HG03521 (cell line): ENCODE data around the gene ATP2A1.

Experiments
- ATAC-seq: cut with Tn5 transposase; IDR thresholded peaks from one replicate; pipeline ENCODE4 v1.9.1; 2021; ENCODE audit warnings: mild to moderate bottlenecking, moderate library complexity; ENCODE audit not compliant: unreplicated experiment

Gene ATP2A1

DNA sequence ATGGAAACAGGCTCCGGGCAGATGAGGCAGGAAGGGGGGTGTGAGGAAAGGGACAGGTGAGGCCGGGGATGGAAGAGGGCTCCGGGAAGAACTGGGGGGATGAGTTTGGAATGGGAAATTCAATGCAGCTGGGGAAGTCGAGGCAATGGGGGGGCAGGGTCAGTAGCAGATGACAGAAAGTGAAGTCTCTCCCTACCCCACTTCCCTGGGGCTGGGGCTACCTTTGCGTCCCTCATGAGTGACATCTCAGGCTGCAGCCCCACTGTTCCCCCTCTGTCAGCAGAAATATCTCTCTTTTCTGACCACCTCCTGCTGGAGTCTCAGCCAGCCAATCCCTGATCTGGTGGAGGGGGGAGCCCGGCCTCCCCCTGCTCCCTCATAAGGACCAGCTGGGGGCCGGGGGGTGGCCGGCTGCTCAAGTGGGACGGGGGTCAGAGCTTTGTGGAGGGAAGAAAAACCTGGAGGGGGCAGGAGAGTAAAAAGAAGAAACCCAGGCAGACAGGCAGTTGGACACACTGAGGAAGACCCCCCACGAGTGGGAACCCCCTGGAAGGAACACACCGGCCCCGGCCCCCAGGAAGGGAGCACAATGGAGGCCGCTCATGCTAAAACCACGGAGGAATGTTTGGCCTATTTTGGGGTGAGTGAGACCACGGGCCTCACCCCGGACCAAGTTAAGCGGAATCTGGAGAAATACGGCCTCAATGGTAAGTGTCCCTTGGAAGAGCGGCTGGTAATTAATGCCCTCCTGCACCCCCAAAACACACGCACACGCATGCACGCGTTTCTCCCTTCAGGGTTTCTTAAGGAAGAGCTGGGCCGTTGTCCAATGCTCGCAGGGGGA, at the start of gene ATP2A1:
TSS of gene ATP2A1 (plus strand) at position 406 of the 844 bp plus-strand sequence. CDS start at position 590, 184 bp downstream.
- ATAC-seq: no peak

GRCh38 chr16:28829747-28830146, 48.5 kb upstream of the ATP2A1 start:
- ATAC-seq: no peak

DNA sequence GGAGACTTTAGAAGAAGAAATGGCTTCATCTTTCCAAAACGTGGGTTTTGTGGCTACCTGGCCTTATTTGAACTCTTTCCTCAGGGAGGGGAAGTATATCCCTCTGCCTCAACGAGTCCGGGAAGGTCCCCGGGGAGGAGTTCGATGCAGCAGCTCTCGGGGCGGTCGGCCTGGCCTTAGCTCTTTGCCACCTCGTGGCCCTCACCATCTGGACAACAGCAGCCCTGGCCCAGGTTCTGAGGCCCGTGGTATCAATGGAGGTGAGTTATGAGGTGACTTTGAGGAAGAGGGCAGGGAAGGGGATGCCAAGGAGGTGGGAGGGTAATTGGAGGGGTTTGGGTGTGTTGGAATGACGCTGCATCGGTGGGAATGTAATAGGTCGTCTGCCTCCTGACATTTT, 47.8 kb upstream of the ATP2A1 start:
- no peak for ATAC-seq

- ATAC-seq: no peak
These were observed 43.9 kb upstream of the ATP2A1 start for GRCh38 chr16:28834349-28834748.

DNA sequence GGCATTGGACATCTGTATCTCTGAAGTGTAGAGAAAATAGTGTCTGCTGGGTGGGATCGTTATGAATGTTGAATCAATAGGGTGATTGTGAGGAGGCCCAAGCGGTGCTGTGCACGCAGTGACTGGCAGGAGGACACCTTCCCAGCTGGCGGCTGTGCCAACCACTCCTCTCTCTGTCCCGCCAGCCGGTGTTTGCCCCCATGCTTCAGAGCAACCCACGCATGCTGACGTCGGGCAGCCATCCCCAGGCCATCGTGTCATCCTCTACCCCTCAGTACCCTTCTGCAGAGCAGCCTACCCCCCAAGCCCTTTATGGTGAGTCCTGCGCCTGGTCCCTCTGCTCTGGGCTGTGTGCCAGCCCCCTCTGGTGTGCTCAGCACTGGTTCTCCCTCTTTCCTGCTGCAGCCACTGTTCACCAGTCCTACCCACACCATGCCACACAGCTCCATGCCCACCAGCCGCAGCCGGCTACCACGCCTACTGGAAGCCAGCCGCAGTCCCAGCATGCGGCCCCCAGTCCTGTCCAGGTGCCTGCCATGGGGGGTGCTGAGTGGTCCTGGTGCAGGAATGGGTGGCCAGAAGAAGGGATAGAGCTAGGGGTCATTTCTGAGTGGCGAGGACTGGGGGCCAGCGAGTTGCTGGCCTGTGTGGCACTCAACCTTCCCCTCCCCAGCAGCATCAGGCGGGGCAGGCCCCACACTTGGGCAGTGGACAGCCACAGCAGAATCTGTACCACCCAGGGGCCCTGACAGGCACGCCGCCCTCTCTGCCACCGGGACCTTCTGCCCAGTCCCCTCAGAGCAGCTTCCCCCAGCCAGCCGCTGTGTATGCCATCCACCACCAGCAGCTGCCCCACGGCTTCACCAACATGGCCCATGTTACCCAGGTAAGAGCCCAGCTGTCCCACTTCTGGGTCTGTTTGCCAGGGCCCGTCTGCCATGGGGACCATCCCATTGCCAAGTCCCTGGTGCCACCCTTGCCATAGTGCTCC, 43.1 kb upstream of the ATP2A1 start:
- no peak for ATAC-seq

- ATAC-seq: no peak
These were observed 42.2 kb upstream of the ATP2A1 start for GRCh38 chr16:28835864-28836760.

DNA sequence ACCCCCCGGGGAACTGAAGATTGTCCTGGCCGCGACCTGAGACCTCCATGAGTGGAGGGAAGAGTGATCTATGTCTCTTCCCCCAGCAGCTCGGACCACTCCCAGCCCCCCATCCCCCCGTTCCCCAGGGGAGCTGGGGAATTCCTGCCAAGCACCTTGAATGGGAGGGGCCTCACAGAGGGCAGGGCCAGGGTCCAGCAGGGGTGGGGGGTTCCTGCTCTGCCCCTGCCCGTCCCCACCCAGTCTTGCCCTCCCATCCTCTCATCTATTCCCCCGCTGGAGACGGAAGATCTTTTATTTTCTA, 41.6 kb upstream of the ATP2A1 start:
- ATAC-seq: no peak

DNA sequence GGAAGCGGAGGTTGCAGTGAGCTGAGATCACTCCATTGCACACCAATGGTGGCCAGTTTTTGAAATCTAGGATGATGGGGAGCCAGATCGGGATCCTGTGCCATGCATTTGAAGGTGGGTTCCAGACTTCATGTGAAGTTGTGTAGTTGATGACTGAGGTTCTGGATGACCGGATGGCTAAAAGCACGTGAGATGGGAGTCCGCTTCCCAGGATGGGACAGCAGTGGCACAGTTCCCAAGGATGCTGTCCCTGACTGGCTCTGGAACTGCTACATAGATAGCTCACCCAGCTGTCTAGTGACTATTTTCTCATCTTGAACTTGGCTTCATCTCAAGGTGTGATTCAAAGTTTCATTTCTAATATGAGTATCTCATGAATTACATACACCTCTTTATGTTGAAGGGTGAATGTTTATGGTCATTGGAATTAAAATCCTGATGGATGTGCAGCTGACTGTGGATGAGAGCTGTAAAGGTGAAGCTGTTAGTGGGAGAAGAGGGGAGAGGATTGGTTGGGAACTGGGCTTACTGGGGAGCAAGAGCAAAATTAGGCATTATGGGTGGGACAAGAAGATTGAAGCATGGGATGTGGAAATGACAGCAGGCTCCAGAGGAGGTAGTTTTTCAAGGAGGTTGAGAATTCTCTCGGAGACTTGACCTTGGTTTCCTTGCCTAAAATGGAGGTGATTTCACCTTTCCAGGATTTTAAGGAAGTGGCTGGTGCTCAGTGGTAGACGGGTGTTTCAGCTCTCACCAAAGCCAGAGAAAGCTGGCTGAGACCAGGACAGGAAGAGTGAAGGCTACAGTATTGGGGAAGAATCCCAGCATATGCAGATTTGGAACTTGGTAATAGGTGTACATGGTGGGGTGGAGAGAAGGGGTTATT, 40.4 kb upstream of the ATP2A1 start:
- ATAC-seq: no peak

DNA sequence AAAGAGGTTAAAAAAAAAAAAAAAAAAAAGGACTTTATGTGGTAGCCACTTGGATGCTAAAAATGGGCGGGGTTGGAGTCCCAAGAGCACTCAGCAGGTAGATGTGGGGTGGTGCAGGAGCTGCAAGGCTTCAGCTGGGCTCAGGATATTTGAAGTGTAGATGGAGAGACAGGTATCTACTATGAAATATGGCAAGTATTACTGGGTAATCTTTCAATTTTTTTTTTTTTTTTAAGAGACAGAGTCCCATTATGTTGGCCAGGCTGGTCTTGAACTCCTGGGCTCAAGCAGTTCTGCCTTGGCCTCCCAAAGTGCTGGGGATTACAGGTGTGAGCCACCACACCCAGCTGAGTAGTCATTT, 39.8 kb upstream of the ATP2A1 start:
- ATAC-seq: no peak

- ATAC-seq: no peak
These were observed 39.2 kb upstream of the ATP2A1 start for GRCh38 chr16:28839004-28839639.

- no peak for ATAC-seq
These were observed 38.4 kb upstream of the ATP2A1 start for GRCh38 chr16:28839899-28840298.

DNA sequence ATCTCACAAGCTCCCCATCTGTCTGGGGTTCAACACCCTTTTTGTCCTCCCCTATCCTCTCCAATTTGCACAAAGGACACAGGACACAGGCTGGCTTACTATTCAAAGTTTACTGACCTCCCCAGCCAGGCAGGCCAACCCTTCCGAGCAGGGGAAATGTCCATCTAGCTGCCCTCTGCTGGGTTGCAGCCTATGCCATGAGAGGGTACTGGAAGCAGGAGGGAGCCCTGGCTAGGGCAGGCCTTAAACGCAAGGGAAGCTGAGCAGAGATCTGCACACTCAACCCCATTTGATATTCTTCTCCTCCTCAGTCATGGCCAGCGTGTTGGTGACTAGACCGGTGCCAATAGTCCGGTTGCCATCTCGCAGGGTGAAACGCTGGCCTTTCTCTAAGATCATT, 35.6 kb upstream of the ATP2A1 start:
- ATAC-seq: no peak

GRCh38 chr16:28843766-28844165, 34.5 kb upstream of the ATP2A1 start:
- ATAC-seq: no peak

GRCh38 chr16:28844226-28844885, 33.9 kb upstream of the ATP2A1 start:
- no peak for ATAC-seq

- no peak for ATAC-seq
These were observed 33.0 kb upstream of the ATP2A1 start for GRCh38 chr16:28845293-28845692.

DNA sequence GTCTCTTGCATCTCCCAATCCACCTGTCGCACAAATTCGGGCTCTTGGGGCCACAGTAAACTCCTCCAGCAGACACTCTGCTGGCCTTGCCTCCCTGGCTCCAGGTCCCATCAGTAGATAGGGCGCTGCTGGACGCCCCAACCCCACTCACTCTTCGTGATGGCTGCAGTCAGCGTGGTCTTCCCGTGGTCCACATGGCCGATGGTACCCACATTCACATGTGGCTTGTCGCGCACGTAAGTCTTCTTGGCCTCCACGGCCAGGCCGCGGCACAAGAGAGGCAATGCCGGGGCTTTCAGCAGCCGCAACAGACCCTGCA, 32.6 kb upstream of the ATP2A1 start:
- peak; percentile 2 for ATAC-seq

DNA sequence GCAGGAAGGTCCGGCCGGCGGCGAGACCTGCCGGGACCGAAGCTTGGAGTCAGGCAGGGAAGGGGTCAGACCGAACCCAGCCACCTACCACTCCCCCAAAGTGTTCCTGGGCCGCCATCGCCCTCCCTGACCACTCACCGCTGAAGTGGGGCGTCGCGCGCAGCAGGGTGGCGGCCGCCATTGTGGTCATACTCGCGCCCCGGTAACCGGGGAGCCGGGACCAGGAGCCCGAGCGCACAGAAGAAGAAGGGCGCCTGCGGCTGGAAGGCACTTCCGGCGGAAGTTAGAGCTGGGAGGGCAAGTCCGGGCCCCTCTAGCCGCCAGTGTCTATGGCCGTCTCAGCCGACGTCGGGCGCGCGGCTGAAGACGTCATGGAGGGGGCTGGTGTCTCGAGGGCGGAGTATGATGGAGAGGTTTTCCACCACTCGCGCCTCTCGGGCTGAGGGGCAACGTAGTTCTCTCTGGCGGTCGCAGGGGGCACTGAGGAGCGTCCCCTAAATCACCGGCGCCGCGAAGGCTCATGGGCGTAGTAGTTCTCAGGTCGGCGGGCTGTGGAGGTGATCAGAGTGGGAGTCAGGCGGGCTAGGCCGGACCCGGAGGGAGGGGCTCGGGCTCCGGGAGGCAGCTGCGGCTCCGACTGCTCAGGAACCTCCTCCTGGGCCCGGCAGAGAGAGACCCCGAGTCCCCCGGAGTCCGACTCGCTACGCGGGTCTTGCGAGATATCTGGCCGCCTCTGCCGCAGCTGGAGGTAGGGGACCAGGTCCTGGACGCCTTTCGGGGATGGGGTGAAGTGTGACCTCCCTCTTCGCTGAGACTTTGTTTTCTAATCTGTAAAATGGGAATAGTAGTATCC, 32.0 kb upstream of the ATP2A1 start, which contains the start of gene TUFM:
TSS of gene TUFM (minus strand) at position 269 of the 853 bp plus-strand sequence. CDS start at position 190, 79 bp downstream.
- ATAC-seq: peak; percentile 86

- ATAC-seq: no peak
These were observed 31.4 kb upstream of the ATP2A1 start for GRCh38 chr16:28846933-28847273.
